ENCODE results near the gene ICAM4. TPM values are rescaled to one million over a fixed set of nuclear protein-coding genes. Genes with fewer than 3 reads are reported as not detected.

Gene ICAM4
- total RNA-seq, 1 donor from 2014 or later, result 0.95 TPM

DNA sequence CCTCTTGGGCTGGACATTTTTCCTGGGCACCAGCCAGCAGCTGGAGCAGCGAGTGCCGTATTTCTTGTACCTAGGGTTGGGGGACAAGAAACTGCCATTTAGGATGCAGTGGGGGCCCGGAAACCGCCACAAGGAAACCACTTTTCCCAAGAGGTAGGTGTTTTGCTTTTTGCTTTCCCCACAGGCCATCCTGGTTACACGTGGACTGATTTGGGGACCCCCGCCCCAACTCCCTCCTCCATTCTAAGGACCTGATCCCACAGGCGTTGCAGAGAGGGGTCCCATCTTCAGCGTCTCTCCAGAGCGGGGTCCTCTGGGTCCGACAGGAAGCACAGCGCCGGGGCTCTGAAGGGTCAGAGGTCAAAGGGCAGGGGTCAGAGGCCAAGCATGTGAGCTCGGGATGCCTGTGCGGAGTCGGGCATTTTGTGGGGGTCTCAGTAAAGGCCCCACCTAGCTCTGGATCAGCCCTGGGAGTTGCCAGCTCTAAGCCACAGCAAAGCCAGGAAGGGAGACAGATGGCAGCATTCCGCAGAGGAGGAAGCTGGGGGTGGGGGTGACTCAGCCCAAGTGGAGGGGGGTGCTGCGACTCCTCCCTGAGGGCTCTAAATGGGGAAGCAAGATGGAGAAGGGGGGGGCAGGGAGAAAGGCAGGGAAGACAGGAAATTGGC is 18.5 kb downstream of the ICAM4 start:
- H3K27ac Mint-ChIP-seq, result no peak overlapping the region
- intact Hi-C loops (cut with micrococcal nuclease), result no loop called here
- H3K4me3 Mint-ChIP-seq, result no peak overlapping the region
- peaks cover 2% of the 10 kb centered on the region for H3K4me1 Mint-ChIP-seq
- DNase-seq (no peak), ATAC-seq (ENCODE audit: low read depth) (no peak)
- H3K36me3 Mint-ChIP-seq (ENCODE audit: low read depth), result peaks cover 5% of the 10 kb centered on the region
- peaks cover 2% of the 10 kb centered on the region for H3K27me3 Mint-ChIP-seq
- POLR2A ChIA-PET, result interaction anchor here (0.9 kb wide), 1 partner anchor 14 kb away, joined by 3 read pairs; no protein-coding TSS in a partner anchor
- CTCF ChIA-PET, result no interaction called here
- H3K9me3 Mint-ChIP-seq, result no peaks in the 10 kb centered on the region
- TF ChIP-seq, protein P1, sequence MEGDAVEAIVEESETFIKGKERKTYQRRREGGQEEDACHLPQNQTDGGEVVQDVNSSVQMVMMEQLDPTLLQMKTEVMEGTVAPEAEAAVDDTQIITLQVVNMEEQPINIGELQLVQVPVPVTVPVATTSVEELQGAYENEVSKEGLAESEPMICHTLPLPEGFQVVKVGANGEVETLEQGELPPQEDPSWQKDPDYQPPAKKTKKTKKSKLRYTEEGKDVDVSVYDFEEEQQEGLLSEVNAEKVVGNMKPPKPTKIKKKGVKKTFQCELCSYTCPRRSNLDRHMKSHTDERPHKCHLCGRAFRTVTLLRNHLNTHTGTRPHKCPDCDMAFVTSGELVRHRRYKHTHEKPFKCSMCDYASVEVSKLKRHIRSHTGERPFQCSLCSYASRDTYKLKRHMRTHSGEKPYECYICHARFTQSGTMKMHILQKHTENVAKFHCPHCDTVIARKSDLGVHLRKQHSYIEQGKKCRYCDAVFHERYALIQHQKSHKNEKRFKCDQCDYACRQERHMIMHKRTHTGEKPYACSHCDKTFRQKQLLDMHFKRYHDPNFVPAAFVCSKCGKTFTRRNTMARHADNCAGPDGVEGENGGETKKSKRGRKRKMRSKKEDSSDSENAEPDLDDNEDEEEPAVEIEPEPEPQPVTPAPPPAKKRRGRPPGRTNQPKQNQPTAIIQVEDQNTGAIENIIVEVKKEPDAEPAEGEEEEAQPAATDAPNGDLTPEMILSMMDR (IDR thresholded peaks at IDR 0.05), result no peak

DNA sequence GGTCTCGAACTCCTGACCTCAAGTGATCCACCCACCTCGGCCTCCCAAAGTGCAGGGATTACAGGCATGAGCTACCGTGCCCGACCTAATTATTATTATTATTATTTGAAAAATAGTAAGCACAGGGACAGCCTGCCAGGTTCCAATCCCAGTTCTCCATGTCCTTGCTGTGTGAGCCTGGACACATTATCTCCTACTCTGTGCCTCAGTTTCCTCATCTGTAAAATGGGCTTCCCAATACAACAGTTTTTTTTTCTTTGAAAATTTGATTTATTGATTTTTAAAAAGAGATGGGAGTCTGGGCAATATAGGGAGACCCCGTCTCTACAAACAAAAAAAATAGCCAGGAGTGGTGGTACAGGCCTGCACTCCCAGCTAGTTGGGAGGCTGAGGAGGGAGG is 19.6 kb downstream of the ICAM4 start:
- Mint-ChIP-seq H3K27me3 (peaks cover 2% of the 10 kb centered on the region), H3K27ac (no peak overlapping the region), H3K4me3 (no peak overlapping the region), H3K9me3 (no peaks in the 10 kb centered on the region), H3K4me1 (peaks cover 2% of the 10 kb centered on the region), H3K36me3 (ENCODE audit: low read depth) (peaks cover 7% of the 10 kb centered on the region)
- POLR2A ChIA-PET, result interaction anchor here (0.9 kb wide), 2 partner anchors 15 to 45 kb away, joined by 3 read pairs; no protein-coding TSS in a partner anchor
- ATAC-seq (ENCODE audit: low read depth) (no peak), DNase-seq (no peak)
- CTCF ChIA-PET, result no interaction called here
- TF ChIP-seq, protein P1 (IDR thresholded peaks at IDR 0.05), result no peak
- intact Hi-C loops (cut with micrococcal nuclease), result no loop called here

DNA sequence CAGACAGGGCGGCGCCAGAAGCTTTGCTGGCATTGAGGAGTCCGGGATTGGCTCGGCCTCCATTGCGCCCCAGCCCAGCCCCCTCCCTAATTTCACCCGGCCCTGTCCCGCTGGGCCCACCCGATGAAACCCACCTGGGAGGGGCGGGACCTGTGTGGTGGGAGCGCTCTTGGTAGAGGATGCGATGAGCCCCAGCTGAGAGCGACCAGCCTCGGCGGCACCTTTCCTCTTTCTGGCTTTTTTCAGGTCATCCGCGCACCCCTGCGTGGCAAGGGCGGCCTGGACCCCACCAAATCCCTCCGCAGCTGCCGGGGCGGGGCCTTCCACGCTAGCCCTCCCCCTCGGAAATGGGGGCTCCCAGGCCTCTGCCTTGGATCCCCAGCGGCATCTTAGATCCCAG is 22.7 kb downstream of the ICAM4 start, which contains the start of gene ZGLP1:
TSS of gene ZGLP1 (minus strand) at position 393 of the 400 bp plus-strand sequence.
- POLR2A ChIA-PET, result interaction anchor here (0.9 kb wide), 1 partner anchor 39 kb away, joined by 3 read pairs; no protein-coding TSS in a partner anchor
- ATAC-seq (ENCODE audit: low read depth), result no peak
- H3K4me3 Mint-ChIP-seq, result no peak within 1 kb of the TSS

DNA sequence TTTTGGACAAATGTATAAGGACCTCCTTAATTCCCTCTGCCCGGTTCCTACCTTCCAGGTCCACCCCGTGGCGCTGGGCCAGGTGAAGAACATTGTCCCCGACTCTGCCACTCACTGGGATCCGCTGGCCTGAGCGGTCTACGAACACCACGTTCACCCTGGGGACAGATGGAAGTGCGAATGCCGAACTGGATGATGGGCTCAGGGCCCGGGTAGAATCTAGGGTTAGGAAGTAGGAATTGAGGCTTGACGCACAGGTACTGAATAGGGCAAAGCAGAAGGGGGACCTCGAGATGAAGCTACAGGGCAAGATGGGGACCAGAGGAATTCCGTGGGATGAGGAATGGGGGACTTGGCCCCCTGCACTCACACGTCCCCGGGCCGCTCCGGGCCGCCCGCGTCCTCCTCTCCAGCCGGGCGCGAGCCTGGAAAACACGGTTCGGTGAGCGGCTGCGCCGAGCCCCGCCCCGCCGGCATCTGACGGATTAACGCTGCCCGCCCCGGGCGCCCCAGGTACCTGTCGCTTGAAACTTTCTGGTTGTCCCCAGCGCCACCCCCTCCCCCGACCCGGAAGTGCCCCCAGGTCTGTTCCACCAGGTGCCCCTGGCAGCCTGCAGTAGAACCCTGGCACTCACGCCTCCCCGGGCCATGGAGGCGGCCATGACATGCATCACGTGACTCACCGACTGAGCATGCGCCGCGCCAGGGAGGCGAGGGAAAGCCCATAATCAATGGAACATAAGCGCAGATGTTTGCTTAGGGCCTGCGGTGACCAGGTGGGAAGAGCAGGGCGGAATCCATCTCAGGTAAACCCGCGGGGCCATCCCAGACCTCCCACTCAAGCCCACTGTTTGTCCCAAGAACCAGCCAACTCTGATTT is 28.8 kb downstream of the ICAM4 start, which contains the start of gene FDX2:
TSS of gene FDX2 (minus strand) at position 681 of the 880 bp plus-strand sequence. CDS start at position 662, 19 bp downstream.
- intact Hi-C loops (cut with micrococcal nuclease), result loop anchor here (1.0 kb wide), 1 partner anchor 44 kb away; the partner anchor contains the start of gene ICAM1
- CTCF ChIA-PET, result interaction anchor here (0.6 kb wide), 1 partner anchor 113 kb away, joined by 4 read pairs; no protein-coding TSS in a partner anchor
- H3K9me3 Mint-ChIP-seq, result no peaks in the 10 kb centered on the region
- no peaks in the 10 kb centered on the region for H3K27me3 Mint-ChIP-seq
- peak within 1 kb of the TSS; percentile 71 for H3K27ac Mint-ChIP-seq
- ATAC-seq (ENCODE audit: low read depth) (peak; percentile 92), DNase-seq (peak; percentile 85)
- POLR2A ChIA-PET, result interaction anchor here (0.6 to 2.2 kb wide), 4 partner anchors 8 to 102 kb away, joined by 3 to 13 read pairs (median 8); partner anchors contain the start of genes ICAM1 and RAVER1
- peaks cover 49% of the 10 kb centered on the region for H3K36me3 Mint-ChIP-seq (ENCODE audit: low read depth)
- peaks cover 15% of the 10 kb centered on the region for H3K4me1 Mint-ChIP-seq
- H3K4me3 Mint-ChIP-seq, result peak within 1 kb of the TSS; percentile 87
- TF ChIP-seq, protein P1 (IDR thresholded peaks at IDR 0.05), result no peak

More for the DNA sequence above, 22.7 kb downstream of the ICAM4 start, which contains the start of gene ZGLP1:
- Mint-ChIP-seq H3K9me3 (no peaks in the 10 kb centered on the region), H3K36me3 (ENCODE audit: low read depth) (peaks cover 12% of the 10 kb centered on the region), H3K27ac (no peak within 1 kb of the TSS), H3K4me1 (peaks cover 3% of the 10 kb centered on the region), H3K27me3 (no peaks in the 10 kb centered on the region)
- CTCF ChIA-PET, result no interaction called here
- DNase-seq, result no peak
- TF ChIP-seq, protein P1 (IDR thresholded peaks at IDR 0.05), result no peak
- intact Hi-C loops (cut with micrococcal nuclease), result no loop called here
